IMR-90 (cell line): ENCODE measurements around the gene SNRNP35. TPM values are rescaled to one million over a fixed set of nuclear protein-coding genes. Genes with fewer than 3 reads are reported as not detected.

Source experiments
- microRNA-seq, 2 experiments: library from miRNA; stranded (forward) in 1 of 2; unstranded in 1 of 2; fragments of 10-50 nt in 1 of 2; fragments of <30 nt in 1 of 2; gene quantifications in 1 of 2; microRNA quantifications in 1 of 2; one replicate each; pipeline versions ENCODE3 to v1.1.0; 2013 to 2020; ENCODE audit not compliant: insufficient read depth in 1 of 2, insufficient read length in 1 of 2, unreplicated experiment in 1 of 2
- polyA plus RNA-seq, 3 experiments: library from polyadenylated mRNA; depleted of rRNA; stranded (reverse); fragments of >200 nt; gene quantifications; 2 replicates each; pipeline ENCODE4 v1.2.3, GENCODE V29; 2012; ENCODE audit warnings: low replicate concordance in 1 of 3
- small RNA-seq, 5 experiments: library from RNA; depleted of rRNA; stranded (forward); fragments of <200 nt; gene quantifications; one replicate each; pipeline ENCODE3, GENCODE V24; 2012
- total RNA-seq: library from RNA; depleted of rRNA; stranded (reverse); fragments of >200 nt; gene quantifications from 2 replicates; pipeline ENCODE4 v1.2.3, GENCODE V29; 2012; rRNA removed

The SNRNP35 gene
- total and polyA plus RNA-seq, 2 of the 4 experiments (the other 2 are of a cell fraction), result 4.7 to 15.4 TPM

Small RNA genes lying within 50 kb of the gene (microRNA-seq; reads per million reads assigned to microRNA genes)
- not detected for gene AC145423.2 (ENCODE audit: insufficient read depth, insufficient read length)

Small RNA genes lying within 50 kb of the gene (small RNA-seq; reads per million reads assigned to genes)
- gene AC145423.2, result 0 reads per million in 5 experiments

Other genes starting within 250 kb of the SNRNP35 start
- 17.0 and 30.8 TPM in 2 replicates for gene MPHOSPH9, start 225.0 kb upstream of the SNRNP35 start, total RNA-seq
- 7.6 and 8.3 TPM in 2 replicates for gene MPHOSPH9, start 225.0 kb upstream of the SNRNP35 start, polyA plus RNA-seq (2012; rRNA removed)
- 10.2 and 12.2 TPM in 2 replicates for gene MTRFR, start 224.7 kb upstream of the SNRNP35 start, total RNA-seq
- gene MTRFR, start 224.7 kb upstream of the SNRNP35 start, polyA plus RNA-seq (2012; rRNA removed), result 7.2 and 8.6 TPM in 2 replicates
- 137 and 265 TPM in 2 replicates for gene CDK2AP1, start 186.3 kb upstream of the SNRNP35 start, total RNA-seq
- gene CDK2AP1, start 186.3 kb upstream of the SNRNP35 start, polyA plus RNA-seq (2012; rRNA removed), result 261 and 293 TPM in 2 replicates
- 24.9 and 43.0 TPM in 2 replicates for gene SBNO1, start 93.3 kb upstream of the SNRNP35 start, total RNA-seq
- 4.1 and 5.3 TPM in 2 replicates for gene SBNO1, start 93.3 kb upstream of the SNRNP35 start, polyA plus RNA-seq (2012; rRNA removed)
- 26.0 and 32.2 TPM in 2 replicates for gene KMT5A, start 74.0 kb upstream of the SNRNP35 start, total RNA-seq
- 28.3 and 30.3 TPM in 2 replicates for gene KMT5A, start 74.0 kb upstream of the SNRNP35 start, polyA plus RNA-seq (2012; rRNA removed)
- 1.8 and 2.2 TPM in 2 replicates for gene RILPL2, start 21.5 kb upstream of the SNRNP35 start, total RNA-seq
- gene RILPL2, start 21.5 kb upstream of the SNRNP35 start, polyA plus RNA-seq (2012; rRNA removed), result 2.1 and 2.2 TPM in 2 replicates
- gene RILPL1, start 75.6 kb downstream of the SNRNP35 start, total RNA-seq, result 11.1 and 14.2 TPM in 2 replicates
- gene RILPL1, start 75.6 kb downstream of the SNRNP35 start, polyA plus RNA-seq (2012; rRNA removed), result 19.8 and 24.5 TPM in 2 replicates
- 318 and 504 TPM in 2 replicates for gene TMED2, start 126.4 kb downstream of the SNRNP35 start, total RNA-seq
- 132 and 154 TPM in 2 replicates for gene TMED2, start 126.4 kb downstream of the SNRNP35 start, polyA plus RNA-seq (2012; rRNA removed)
- gene DDX55, start 144.0 kb downstream of the SNRNP35 start, total RNA-seq, result 13.3 and 14.4 TPM in 2 replicates
- 15.0 and 18.7 TPM in 2 replicates for gene DDX55, start 144.0 kb downstream of the SNRNP35 start, polyA plus RNA-seq (2012; rRNA removed)
- 33.9 and 40.5 TPM in 2 replicates for gene EIF2B1, start 175.5 kb downstream of the SNRNP35 start, total RNA-seq
- 39.3 and 45.9 TPM in 2 replicates for gene EIF2B1, start 175.5 kb downstream of the SNRNP35 start, polyA plus RNA-seq (2012; rRNA removed)
- gene GTF2H3, start 175.7 kb downstream of the SNRNP35 start, total RNA-seq, result 53.0 and 80.3 TPM in 2 replicates
- 19.9 and 22.2 TPM in 2 replicates for gene GTF2H3, start 175.7 kb downstream of the SNRNP35 start, polyA plus RNA-seq (2012; rRNA removed)
- gene TCTN2, start 213.0 kb downstream of the SNRNP35 start, total RNA-seq, result 12.2 and 13.6 TPM in 2 replicates
- gene TCTN2, start 213.0 kb downstream of the SNRNP35 start, polyA plus RNA-seq (2012; rRNA removed), result 8.2 and 8.4 TPM in 2 replicates